ENCODE measurements around the gene MAP3K8.

MAP3K8 gene

GRCh38 chr10:30433730-30434272, at the start of gene MAP3K8:
Gene MAP3K8 (plus strand): TSS chr10:30434184. CDS start chr10:30438939, 4,755 bp downstream.
- TF ChIP-seq GATA3 (IDR thresholded peaks at IDR 0.05; ENCODE audit: low read depth, low read length) (no peak), GATA2 (IDR thresholded peaks at IDR 0.05; ENCODE audit: low read depth, low read length) (no peak)

DNA sequence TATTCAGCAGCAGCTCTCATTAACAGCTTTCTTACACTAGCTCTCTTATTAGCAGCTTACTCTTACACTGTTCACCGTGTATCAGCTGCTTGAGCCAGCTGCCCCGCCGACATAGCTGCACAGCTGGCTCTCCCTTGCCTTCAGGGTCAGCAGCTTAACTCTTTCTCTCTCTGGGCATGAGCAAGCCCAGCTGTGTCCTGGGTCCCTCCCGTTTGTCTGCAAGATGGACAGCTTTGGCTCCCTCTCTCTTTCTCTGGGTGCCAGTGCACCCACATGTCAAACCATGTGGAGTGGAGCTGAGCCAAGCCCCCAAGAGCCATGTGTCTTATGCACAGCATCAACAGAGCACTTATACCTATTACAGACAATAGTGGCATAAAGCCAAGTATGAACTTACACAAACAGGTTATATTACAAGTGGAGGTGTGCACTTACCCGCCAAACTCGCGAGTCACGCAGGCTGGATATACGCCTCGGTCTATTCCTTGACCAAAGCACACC, 49.2 kb upstream of the MAP3K8 start:
- TF ChIP-seq GATA2 (IDR thresholded peaks at IDR 0.05; ENCODE audit: low read depth, low read length): no peak
- no peak for TF ChIP-seq GATA3 (IDR thresholded peaks at IDR 0.05; ENCODE audit: low read depth, low read length)

DNA sequence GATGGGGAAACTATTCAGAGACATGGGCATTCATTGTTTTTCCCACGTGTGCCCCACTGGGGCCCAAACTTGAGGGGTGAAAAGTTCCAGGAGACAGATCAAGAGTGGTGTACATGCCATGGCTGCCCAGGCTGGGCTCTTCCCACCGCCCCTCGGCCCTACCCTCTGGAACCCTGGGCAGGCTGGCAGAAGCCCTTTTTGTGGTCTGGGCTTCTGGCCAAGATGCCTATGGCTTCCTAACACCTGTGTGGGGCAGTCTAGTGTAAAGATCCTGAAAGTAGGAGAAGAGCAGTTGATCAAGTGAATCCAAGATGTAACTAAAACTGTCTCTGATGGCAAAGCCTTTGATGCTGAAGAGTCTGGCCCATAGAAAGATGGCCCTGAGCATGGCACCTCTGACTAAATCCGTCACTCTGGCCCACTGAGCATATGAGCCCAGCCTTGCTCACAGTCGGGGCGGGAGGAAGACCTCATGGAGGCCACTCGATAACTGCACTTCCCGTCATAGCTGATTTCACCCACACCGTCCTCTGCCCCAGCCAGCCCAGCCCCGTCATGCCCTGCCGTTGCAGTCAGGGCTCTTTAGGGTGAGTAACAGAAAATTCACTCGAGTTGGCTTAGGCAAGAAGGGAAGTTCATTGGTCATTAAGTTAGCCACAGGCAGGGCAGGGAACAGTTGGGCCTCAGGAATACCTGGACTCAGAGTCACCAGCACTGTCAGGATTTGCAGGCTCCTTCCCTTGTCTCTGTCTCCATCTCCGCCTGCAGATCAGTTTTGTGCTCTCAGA, 47.0 kb upstream of the MAP3K8 start:
- TF ChIP-seq GATA3 (IDR thresholded peaks at IDR 0.05; ENCODE audit: low read depth, low read length) (no peak), GATA2 (IDR thresholded peaks at IDR 0.05; ENCODE audit: low read depth, low read length) (no peak)

DNA sequence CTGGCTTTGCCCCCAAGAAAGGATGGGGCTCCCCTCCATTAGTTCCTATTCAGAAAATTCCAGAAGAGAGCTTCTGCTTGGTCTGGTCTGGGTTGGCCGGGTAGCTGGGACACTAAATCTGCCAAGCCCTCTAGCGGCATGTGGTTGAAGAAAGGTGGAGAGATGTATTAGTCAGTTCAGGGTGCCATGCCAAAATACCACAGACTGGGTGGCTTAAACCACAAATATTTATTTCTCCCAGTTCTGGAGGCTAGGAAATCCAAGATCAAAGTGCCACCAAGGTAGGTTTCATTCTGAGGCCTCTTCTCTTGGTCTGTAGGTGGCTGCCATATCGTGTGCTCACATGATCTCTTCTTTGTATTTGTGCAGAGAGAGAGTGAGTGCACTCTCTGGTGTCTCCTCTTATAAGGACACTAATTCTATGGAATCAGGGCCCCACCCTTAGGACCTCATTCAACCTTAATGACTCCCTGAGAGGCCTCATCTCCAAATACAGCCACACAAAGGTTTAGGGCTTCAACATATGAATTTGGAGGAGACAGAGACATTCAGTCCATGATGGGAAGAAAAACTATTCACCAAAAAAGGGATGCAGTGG, 46.2 kb upstream of the MAP3K8 start:
- TF ChIP-seq GATA2 (IDR thresholded peaks at IDR 0.05; ENCODE audit: low read depth, low read length) (no peak), GATA3 (IDR thresholded peaks at IDR 0.05; ENCODE audit: low read depth, low read length) (no peak)

DNA sequence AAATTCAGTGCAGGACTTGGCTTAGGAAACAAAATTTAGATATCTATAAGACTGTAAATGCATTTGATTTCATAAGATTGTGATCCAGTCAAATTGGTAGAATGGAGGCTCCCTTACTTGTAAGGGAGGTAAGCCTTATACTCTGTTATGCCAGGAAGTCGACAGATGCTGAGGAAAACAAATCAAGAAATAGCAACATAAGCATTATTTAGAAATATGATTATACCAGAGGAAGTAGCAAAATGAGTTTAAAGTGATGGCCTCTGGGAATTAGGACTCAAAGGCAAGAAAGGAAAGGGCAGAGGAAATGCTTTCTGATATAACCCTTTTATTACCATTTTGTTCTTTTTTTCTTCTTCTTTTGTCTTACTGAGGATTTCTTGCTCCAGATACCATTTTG, 44.4 kb upstream of the MAP3K8 start:
- TF ChIP-seq GATA3 (IDR thresholded peaks at IDR 0.05; ENCODE audit: low read depth, low read length) (no peak), GATA2 (IDR thresholded peaks at IDR 0.05; ENCODE audit: low read depth, low read length) (no peak)

- TF ChIP-seq GATA3 (IDR thresholded peaks at IDR 0.05; ENCODE audit: low read depth, low read length) (no peak), GATA2 (IDR thresholded peaks at IDR 0.05; ENCODE audit: low read depth, low read length) (no peak)
These were observed 43.8 kb upstream of the MAP3K8 start for GRCh38 chr10:30390207-30390606.

- TF ChIP-seq GATA3 (IDR thresholded peaks at IDR 0.05; ENCODE audit: low read depth, low read length): no peak
- no peak for TF ChIP-seq GATA2 (IDR thresholded peaks at IDR 0.05; ENCODE audit: low read depth, low read length)
These were observed 42.7 kb upstream of the MAP3K8 start for GRCh38 chr10:30391266-30391665.

DNA sequence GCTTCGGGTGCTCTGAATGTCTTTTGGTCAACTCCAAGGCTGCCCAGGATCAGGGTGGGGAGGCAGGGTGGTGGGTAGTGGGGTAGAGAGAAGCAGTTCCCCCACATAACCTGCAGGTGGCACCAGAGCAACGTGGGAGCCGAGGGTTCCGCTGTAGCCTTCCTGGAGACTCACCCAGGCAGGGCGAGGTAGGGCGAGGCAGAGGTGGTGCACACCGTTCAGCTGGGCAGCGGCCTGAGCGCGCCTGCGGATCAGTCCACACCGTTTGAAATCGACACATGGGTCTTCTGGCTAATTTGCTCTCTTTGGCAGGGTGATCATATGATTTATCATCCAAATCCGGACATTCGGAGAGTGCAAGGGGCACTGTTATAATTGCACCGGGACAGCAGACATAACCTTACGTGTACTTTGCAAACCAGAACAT, 41.4 kb upstream of the MAP3K8 start:
- TF ChIP-seq GATA3 (IDR thresholded peaks at IDR 0.05; ENCODE audit: low read depth, low read length) (no peak), GATA2 (IDR thresholded peaks at IDR 0.05; ENCODE audit: low read depth, low read length) (no peak)

GRCh38 chr10:30396293-30396692, 37.7 kb upstream of the MAP3K8 start:
- TF ChIP-seq GATA2 (IDR thresholded peaks at IDR 0.05; ENCODE audit: low read depth, low read length) (no peak), GATA3 (IDR thresholded peaks at IDR 0.05; ENCODE audit: low read depth, low read length) (no peak)

- no peak for TF ChIP-seq GATA2 (IDR thresholded peaks at IDR 0.05; ENCODE audit: low read depth, low read length)
- no peak for TF ChIP-seq GATA3 (IDR thresholded peaks at IDR 0.05; ENCODE audit: low read depth, low read length)
These were observed 37.3 kb upstream of the MAP3K8 start for GRCh38 chr10:30396698-30397097.

DNA sequence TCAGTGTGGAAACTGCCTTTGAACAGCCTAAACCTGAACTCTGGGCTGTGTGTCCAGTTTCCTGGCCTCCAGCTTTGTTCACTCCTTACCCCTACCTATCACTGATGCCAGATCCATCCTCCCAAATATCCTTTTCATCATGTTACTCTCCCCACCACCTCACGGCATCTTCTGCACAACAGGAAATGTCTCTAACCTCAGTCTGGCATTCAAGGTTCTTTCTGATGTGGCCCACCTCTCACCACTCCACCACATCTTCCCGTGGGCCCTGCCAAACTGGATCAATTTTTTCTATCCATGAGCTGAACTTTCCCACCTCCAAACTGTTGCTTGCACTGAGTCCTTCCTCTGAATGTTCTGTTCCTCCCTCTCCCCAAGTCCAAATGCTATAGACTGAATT, 35.8 kb upstream of the MAP3K8 start:
- TF ChIP-seq GATA3 (IDR thresholded peaks at IDR 0.05; ENCODE audit: low read depth, low read length): no peak

- TF ChIP-seq GATA2 (IDR thresholded peaks at IDR 0.05; ENCODE audit: low read depth, low read length): no peak
- TF ChIP-seq GATA3 (IDR thresholded peaks at IDR 0.05; ENCODE audit: low read depth, low read length): no peak
These were observed 35.2 kb upstream of the MAP3K8 start for GRCh38 chr10:30398788-30399187.

DNA sequence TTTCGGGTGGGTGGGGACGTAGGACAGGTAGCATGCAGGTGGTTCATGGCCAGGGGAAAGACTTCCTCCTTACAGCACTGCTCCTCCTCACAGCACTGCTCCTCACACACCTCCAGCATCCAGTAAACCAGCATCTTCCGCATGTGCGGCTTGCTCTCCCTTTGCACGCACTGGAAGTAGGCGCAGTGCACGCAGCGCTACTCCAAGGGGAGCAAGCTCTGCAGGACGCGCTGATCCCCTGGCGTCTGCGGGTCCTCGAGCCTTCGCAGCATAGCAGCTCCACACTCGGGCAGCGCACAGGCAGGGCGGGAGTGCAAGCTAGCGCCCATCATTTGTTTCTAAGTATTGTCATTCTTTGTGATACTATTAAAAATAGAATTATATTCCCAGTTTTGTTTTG, 30.5 kb upstream of the MAP3K8 start:
- TF ChIP-seq GATA2 (IDR thresholded peaks at IDR 0.05; ENCODE audit: low read depth, low read length) (no peak), GATA3 (IDR thresholded peaks at IDR 0.05; ENCODE audit: low read depth, low read length) (no peak)

- no peak for TF ChIP-seq GATA2 (IDR thresholded peaks at IDR 0.05; ENCODE audit: low read depth, low read length)
- no peak for TF ChIP-seq GATA3 (IDR thresholded peaks at IDR 0.05; ENCODE audit: low read depth, low read length)
These were observed 29.4 kb upstream of the MAP3K8 start for GRCh38 chr10:30404540-30404939.

DNA sequence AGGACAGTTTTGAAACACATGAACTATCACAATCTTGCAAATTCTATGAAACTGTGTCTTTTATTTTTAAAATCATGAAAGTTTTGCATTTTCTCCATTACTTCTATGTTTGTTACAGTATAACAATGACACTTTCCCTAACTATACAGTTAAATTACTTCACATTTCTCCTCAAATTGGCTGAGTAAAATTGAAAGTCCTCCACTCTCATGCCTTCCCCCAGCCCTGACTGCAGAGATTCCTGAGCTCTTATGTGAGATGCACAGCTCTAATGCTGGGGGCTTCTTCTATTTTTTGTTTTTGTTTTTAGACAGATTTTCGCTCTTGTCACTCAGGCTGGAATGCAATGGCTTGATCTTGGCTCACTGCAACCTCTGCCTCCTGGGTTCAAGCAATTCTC, 22.7 kb upstream of the MAP3K8 start:
- TF ChIP-seq GATA2 (IDR thresholded peaks at IDR 0.05; ENCODE audit: low read depth, low read length): no peak
- TF ChIP-seq GATA3 (IDR thresholded peaks at IDR 0.05; ENCODE audit: low read depth, low read length): no peak

Data from SH-SY5Y (cell line).